HL-60 (cell line): ENCODE measurements around the gene RFXAP.

Source experiments
- GABPA ChIP-seq: IDR thresholded peaks from 2 replicates; pipeline ENCODE4 v1.6.1; 2012; ENCODE audit warnings: low read depth
- POLR2AphosphoS5 ChIP-seq: IDR thresholded peaks from 2 replicates; pipeline ENCODE4 v1.6.1; 2012; ENCODE audit warnings: low read depth
- SPI1 ChIP-seq: IDR thresholded peaks from 2 replicates; pipeline ENCODE4 v1.6.1; 2012; ENCODE audit warnings: low read depth, mild to moderate bottlenecking, borderline replicate concordance
- TF ChIP-seq, protein P1 (sequence below): IDR thresholded peaks from one replicate; pipeline ENCODE4 v1.5.1; 2011; ENCODE audit warnings: low read length, control low read depth, inconsistent platforms; ENCODE audit not compliant: insufficient read depth
- TF ChIP-seq, protein P2 (sequence below): IDR thresholded peaks from 2 replicates; pipeline ENCODE4 v1.6.1; 2012; ENCODE audit warnings: low read depth; ENCODE audit not compliant: insufficient replicate concordance

DNA sequence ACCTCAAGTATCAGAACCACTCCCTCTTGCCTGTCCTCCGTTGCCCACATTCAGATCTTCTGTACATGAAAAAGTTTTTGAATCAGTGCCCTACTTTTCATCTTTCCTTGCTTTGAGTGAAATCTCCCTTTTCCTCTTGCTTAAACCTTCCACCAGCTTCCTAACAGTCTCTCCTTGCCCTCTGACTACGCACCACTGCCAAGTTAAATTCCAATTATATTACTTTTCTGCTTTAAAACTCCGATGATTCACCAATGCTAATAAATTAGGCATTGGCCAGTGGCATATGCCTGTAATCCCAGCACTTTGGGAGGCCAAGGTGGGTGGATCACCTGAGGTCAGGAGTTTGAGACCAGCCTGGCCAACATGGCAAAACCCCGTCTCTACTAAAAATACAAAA is 30.7 kb upstream of the RFXAP start:
- TF ChIP-seq POLR2AphosphoS5 (no peak), SPI1 (no peak), GABPA (no peak)
- TF ChIP-seq, protein P1, sequence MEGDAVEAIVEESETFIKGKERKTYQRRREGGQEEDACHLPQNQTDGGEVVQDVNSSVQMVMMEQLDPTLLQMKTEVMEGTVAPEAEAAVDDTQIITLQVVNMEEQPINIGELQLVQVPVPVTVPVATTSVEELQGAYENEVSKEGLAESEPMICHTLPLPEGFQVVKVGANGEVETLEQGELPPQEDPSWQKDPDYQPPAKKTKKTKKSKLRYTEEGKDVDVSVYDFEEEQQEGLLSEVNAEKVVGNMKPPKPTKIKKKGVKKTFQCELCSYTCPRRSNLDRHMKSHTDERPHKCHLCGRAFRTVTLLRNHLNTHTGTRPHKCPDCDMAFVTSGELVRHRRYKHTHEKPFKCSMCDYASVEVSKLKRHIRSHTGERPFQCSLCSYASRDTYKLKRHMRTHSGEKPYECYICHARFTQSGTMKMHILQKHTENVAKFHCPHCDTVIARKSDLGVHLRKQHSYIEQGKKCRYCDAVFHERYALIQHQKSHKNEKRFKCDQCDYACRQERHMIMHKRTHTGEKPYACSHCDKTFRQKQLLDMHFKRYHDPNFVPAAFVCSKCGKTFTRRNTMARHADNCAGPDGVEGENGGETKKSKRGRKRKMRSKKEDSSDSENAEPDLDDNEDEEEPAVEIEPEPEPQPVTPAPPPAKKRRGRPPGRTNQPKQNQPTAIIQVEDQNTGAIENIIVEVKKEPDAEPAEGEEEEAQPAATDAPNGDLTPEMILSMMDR, result no peak
- TF ChIP-seq, protein P2, sequence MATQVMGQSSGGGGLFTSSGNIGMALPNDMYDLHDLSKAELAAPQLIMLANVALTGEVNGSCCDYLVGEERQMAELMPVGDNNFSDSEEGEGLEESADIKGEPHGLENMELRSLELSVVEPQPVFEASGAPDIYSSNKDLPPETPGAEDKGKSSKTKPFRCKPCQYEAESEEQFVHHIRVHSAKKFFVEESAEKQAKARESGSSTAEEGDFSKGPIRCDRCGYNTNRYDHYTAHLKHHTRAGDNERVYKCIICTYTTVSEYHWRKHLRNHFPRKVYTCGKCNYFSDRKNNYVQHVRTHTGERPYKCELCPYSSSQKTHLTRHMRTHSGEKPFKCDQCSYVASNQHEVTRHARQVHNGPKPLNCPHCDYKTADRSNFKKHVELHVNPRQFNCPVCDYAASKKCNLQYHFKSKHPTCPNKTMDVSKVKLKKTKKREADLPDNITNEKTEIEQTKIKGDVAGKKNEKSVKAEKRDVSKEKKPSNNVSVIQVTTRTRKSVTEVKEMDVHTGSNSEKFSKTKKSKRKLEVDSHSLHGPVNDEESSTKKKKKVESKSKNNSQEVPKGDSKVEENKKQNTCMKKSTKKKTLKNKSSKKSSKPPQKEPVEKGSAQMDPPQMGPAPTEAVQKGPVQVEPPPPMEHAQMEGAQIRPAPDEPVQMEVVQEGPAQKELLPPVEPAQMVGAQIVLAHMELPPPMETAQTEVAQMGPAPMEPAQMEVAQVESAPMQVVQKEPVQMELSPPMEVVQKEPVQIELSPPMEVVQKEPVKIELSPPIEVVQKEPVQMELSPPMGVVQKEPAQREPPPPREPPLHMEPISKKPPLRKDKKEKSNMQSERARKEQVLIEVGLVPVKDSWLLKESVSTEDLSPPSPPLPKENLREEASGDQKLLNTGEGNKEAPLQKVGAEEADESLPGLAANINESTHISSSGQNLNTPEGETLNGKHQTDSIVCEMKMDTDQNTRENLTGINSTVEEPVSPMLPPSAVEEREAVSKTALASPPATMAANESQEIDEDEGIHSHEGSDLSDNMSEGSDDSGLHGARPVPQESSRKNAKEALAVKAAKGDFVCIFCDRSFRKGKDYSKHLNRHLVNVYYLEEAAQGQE, result no peak
